IPS-NIHi7 (cell line): Measurements from ENCODE around the gene SF3A1.

Experiments used
- DNase-seq: peaks from one replicate; pipeline ENCODE4 v3.0.0; 2012; ENCODE audit warnings: mixed read lengths; ENCODE audit errors: extremely low spot score

Gene SF3A1

GRCh38 chr22:30304495-30305244, 52.0 kb downstream of the SF3A1 start:
- DNase-seq = no peak

- no peak for DNase-seq
These were observed 53.9 kb downstream of the SF3A1 start for GRCh38 chr22:30302810-30303138.

GRCh38 chr22:30301995-30302809, 54.5 kb downstream of the SF3A1 start:
- DNase-seq = no peak

- DNase-seq = no peak
These were observed 57.4 kb downstream of the SF3A1 start for GRCh38 chr22:30299322-30299721.

- no peak for DNase-seq
These were observed 58.5 kb downstream of the SF3A1 start for GRCh38 chr22:30297991-30298701.

GRCh38 chr22:30297276-30297990, 59.3 kb downstream of the SF3A1 start:
- DNase-seq = no peak

- DNase-seq = no peak
These were observed 59.9 kb downstream of the SF3A1 start for GRCh38 chr22:30296833-30297232.

- DNase-seq = no peak
These were observed 60.4 kb downstream of the SF3A1 start for GRCh38 chr22:30296324-30296723.

GRCh38 chr22:30295576-30295975, 61.1 kb downstream of the SF3A1 start:
- no peak for DNase-seq

GRCh38 chr22:30294830-30295229, 61.9 kb downstream of the SF3A1 start:
- DNase-seq = no peak

GRCh38 chr22:30294066-30294465, 62.6 kb downstream of the SF3A1 start:
- no peak for DNase-seq

- DNase-seq = no peak
These were observed 63.7 kb downstream of the SF3A1 start for GRCh38 chr22:30293026-30293425.

GRCh38 chr22:30292069-30292970, 64.4 kb downstream of the SF3A1 start:
- no peak for DNase-seq

- no peak for DNase-seq
These were observed 65.4 kb downstream of the SF3A1 start for GRCh38 chr22:30291058-30291892.

- no peak for DNase-seq
These were observed 66.2 kb downstream of the SF3A1 start for GRCh38 chr22:30290342-30291057.

GRCh38 chr22:30289980-30290313, 66.7 kb downstream of the SF3A1 start:
- DNase-seq = no peak

- peak; percentile 100 for DNase-seq
These were observed 67.3 kb downstream of the SF3A1 start, which contains the start of gene CASTOR1 for GRCh38 chr22:30289141-30289979. Gene CASTOR1 (minus strand): TSS chr22:30289505. CDS start chr22:30289497, 8 bp downstream.

- DNase-seq = no peak
These were observed 68.1 kb downstream of the SF3A1 start for GRCh38 chr22:30288419-30289140.
